Measurements from ENCODE around the gene SYPL1. TPM values are rescaled to one million over a fixed set of nuclear protein-coding genes. Genes with fewer than 3 reads are reported as not detected.

Gene SYPL1
- total RNA-seq, 1 donor from 2014 or later, result 48.8 TPM

- H3K27me3 Mint-ChIP-seq (ENCODE audit: insufficient read depth, low read depth), result no peaks in the 10 kb centered on the region
- no peaks in the 10 kb centered on the region for H3K79me2 ChIP-seq (ENCODE audit: low read depth)
- H3F3A ChIP-seq (ENCODE audit: low read depth), result no peaks in the 10 kb centered on the region
- TF ChIP-seq EZH2 (IDR thresholded peaks at IDR 0.05), result no peak
- TF ChIP-seq, protein P1, sequence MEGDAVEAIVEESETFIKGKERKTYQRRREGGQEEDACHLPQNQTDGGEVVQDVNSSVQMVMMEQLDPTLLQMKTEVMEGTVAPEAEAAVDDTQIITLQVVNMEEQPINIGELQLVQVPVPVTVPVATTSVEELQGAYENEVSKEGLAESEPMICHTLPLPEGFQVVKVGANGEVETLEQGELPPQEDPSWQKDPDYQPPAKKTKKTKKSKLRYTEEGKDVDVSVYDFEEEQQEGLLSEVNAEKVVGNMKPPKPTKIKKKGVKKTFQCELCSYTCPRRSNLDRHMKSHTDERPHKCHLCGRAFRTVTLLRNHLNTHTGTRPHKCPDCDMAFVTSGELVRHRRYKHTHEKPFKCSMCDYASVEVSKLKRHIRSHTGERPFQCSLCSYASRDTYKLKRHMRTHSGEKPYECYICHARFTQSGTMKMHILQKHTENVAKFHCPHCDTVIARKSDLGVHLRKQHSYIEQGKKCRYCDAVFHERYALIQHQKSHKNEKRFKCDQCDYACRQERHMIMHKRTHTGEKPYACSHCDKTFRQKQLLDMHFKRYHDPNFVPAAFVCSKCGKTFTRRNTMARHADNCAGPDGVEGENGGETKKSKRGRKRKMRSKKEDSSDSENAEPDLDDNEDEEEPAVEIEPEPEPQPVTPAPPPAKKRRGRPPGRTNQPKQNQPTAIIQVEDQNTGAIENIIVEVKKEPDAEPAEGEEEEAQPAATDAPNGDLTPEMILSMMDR (IDR thresholded peaks at IDR 0.05), result no peak
- TF ChIP-seq EZH2phosphoT487 (IDR thresholded peaks at IDR 0.05), result no peak
- H3K36me3 Mint-ChIP-seq, result peaks cover 28% of the 10 kb centered on the region
- H3K9me3 Mint-ChIP-seq, result no peaks in the 10 kb centered on the region
- no peak overlapping the region for H3K4me2 ChIP-seq
- H3K27ac ChIP-seq, result no peak overlapping the region
- H3K4me1 ChIP-seq, result no peaks in the 10 kb centered on the region
- no peak overlapping the region for H2AFZ ChIP-seq (replicated peaks)
- H4K20me1 ChIP-seq (ENCODE audit: low read depth), result no peaks in the 10 kb centered on the region
- H3K9ac ChIP-seq, result no peak overlapping the region
- no peaks in the 10 kb centered on the region for H3K4me1 Mint-ChIP-seq
- peaks cover 16% of the 10 kb centered on the region for H3K36me3 ChIP-seq
- no peaks in the 10 kb centered on the region for H3K9me3 ChIP-seq (ENCODE audit: low read depth)
- H3K4me3 ChIP-seq, result no peak overlapping the region
- no peak overlapping the region for H3K27ac Mint-ChIP-seq
- no peak overlapping the region for H3K4me3 Mint-ChIP-seq
- no peaks in the 10 kb centered on the region for H3K27me3 ChIP-seq
- no peak for DNase-seq (ENCODE audit: low spot score)
Measured at GRCh38 chr7:106092204-106092603, 19.9 kb downstream of the SYPL1 start.

- TF ChIP-seq EZH2 (IDR thresholded peaks at IDR 0.05) (no peak), EZH2phosphoT487 (IDR thresholded peaks at IDR 0.05) (no peak)
- TF ChIP-seq, protein P1 (IDR thresholded peaks at IDR 0.05), result no peak
- Histone ChIP-seq H3K9me3 (ENCODE audit: low read depth) (no peaks in the 10 kb centered on the region), H3K36me3 (peaks cover 7% of the 10 kb centered on the region), H3K27ac (no peak overlapping the region), H3K9ac (no peak overlapping the region), H2AFZ (replicated peaks) (no peak overlapping the region), H3K27me3 (no peaks in the 10 kb centered on the region), H3K4me2 (no peak overlapping the region), H3K4me3 (no peak overlapping the region), H3K4me1 (no peaks in the 10 kb centered on the region), H3F3A (ENCODE audit: low read depth) (no peaks in the 10 kb centered on the region), H3K79me2 (ENCODE audit: low read depth) (no peaks in the 10 kb centered on the region), H4K20me1 (ENCODE audit: low read depth) (no peaks in the 10 kb centered on the region)
- no peak overlapping the region for H3K4me3 Mint-ChIP-seq
- no peak for DNase-seq (ENCODE audit: low spot score)
- no peaks in the 10 kb centered on the region for H3K4me1 Mint-ChIP-seq
- H3K9me3 Mint-ChIP-seq, result peaks cover 5% of the 10 kb centered on the region
- no peaks in the 10 kb centered on the region for H3K27me3 Mint-ChIP-seq (ENCODE audit: insufficient read depth, low read depth)
- H3K27ac Mint-ChIP-seq, result no peak overlapping the region
- H3K36me3 Mint-ChIP-seq, result peaks cover 24% of the 10 kb centered on the region
Measured at GRCh38 chr7:106089647-106090046, 22.5 kb downstream of the SYPL1 start.

- H3K9me3 Mint-ChIP-seq, result peaks cover 9% of the 10 kb centered on the region
- no peaks in the 10 kb centered on the region for H3K4me1 ChIP-seq
- H3K27me3 Mint-ChIP-seq (ENCODE audit: insufficient read depth, low read depth), result no peaks in the 10 kb centered on the region
- H3F3A ChIP-seq (ENCODE audit: low read depth), result no peaks in the 10 kb centered on the region
- DNase-seq (ENCODE audit: low spot score), result no peak
- H3K4me1 Mint-ChIP-seq, result no peaks in the 10 kb centered on the region
- TF ChIP-seq, protein P1 (IDR thresholded peaks at IDR 0.05), result no peak
- TF ChIP-seq EZH2phosphoT487 (IDR thresholded peaks at IDR 0.05) (no peak), EZH2 (IDR thresholded peaks at IDR 0.05) (no peak)
- peaks cover 7% of the 10 kb centered on the region for H3K36me3 ChIP-seq
- no peak overlapping the region for H2AFZ ChIP-seq (replicated peaks)
- no peaks in the 10 kb centered on the region for H3K27me3 ChIP-seq
- H3K9ac ChIP-seq, result no peak overlapping the region
- H3K4me3 ChIP-seq, result no peak overlapping the region
- no peak overlapping the region for H3K4me3 Mint-ChIP-seq
- H4K20me1 ChIP-seq (ENCODE audit: low read depth), result no peaks in the 10 kb centered on the region
- no peak overlapping the region for H3K4me2 ChIP-seq
- no peak overlapping the region for H3K27ac ChIP-seq
- H3K9me3 ChIP-seq (ENCODE audit: low read depth), result no peaks in the 10 kb centered on the region
- H3K36me3 Mint-ChIP-seq, result peaks cover 24% of the 10 kb centered on the region
- no peak overlapping the region for H3K27ac Mint-ChIP-seq
- H3K79me2 ChIP-seq (ENCODE audit: low read depth), result no peaks in the 10 kb centered on the region
Measured at GRCh38 chr7:106088014-106088413, 24.1 kb downstream of the SYPL1 start.
